Heart right ventricle (tissue), 16 donors: Measurements from ENCODE around the gene FSTL5. TPM values are rescaled to one million over a fixed set of nuclear protein-coding genes. Genes with fewer than 3 reads are reported as not detected.

ENCODE experiments used
- ATAC-seq, 8 donors: fragments of 200-7000 bp; cut with Tn5 transposase; one replicate each; pipeline ENCODE4 v1.9.1; 2020; ENCODE audit warnings: mild to moderate bottlenecking in 8 of 8, moderate library complexity in 8 of 8, moderate number of reproducible peaks in 1 of 8
- DNase-seq, 2 donors: peaks; one replicate each; pipeline ENCODE4 v3.0.0-alpha.2; 2020
- H3K27ac ChIP-seq, 10 donors: fragments of 200-600 bp; sonication (generic) in 2 of 10; one replicate each; pipeline versions ENCODE4 v1.5.0 to v1.8.0; 2020 to 2022; ENCODE audit warnings: mild to moderate bottlenecking in 3 of 10
- H3K27me3 ChIP-seq, 7 donors: fragments of 200-600 bp; one replicate each; pipeline ENCODE4 v1.8.0; 2021 to 2022; ENCODE audit warnings: mild to moderate bottlenecking in 2 of 7
- H3K36me3 ChIP-seq, 9 donors: fragments of 200-600 bp; sonication (generic) in 1 of 9; one replicate each; pipeline versions ENCODE4 v1.5.0 to v1.8.0; 2020 to 2022; ENCODE audit warnings: mild to moderate bottlenecking in 2 of 9
- H3K4me1 ChIP-seq, 9 donors: fragments of 200-600 bp; sonication (generic) in 1 of 9; one replicate each; pipeline versions ENCODE4 v1.5.0 to v1.8.0; 2020 to 2022; ENCODE audit warnings: mild to moderate bottlenecking in 4 of 9
- H3K4me3 ChIP-seq, 10 donors: fragments of 200-600 bp; sonication (generic) in 2 of 10; one replicate each; pipeline versions ENCODE4 v1.5.0 to v1.8.0; 2020 to 2022; ENCODE audit warnings: mild to moderate bottlenecking in 7 of 10, moderate library complexity in 2 of 10
- H3K9me3 ChIP-seq, 11 donors: fragments of 200-600 bp in 10 of 11; sonication (generic) in 2 of 11; one replicate each; pipeline versions ENCODE4 v1.5.0 to v1.8.0; 2013 to 2022; ENCODE audit warnings: mild to moderate bottlenecking in 2 of 11, control low read depth in 1 of 11, moderate library complexity in 1 of 11
- WGBS, 2 donors: extraction: QIAGEN DNeasy Blood & Tissue Kit; methylation state at CpG; one replicate each; pipeline ENCODE4 v1.1.7; 2013; ENCODE audit warnings: inconsistent platforms in 1 of 2; 5-methylcytosine and 5-hydroxymethylcytosine counted together
- intact Hi-C, 10 donors: fragments of 100-400 bp; cut with DNase I; formaldehyde crosslinking; loops; one replicate each; pipeline versions ENCODE4 v1.11.1 to v1.14.2; 2022
- polyA plus RNA-seq, 2 donors: library from polyadenylated mRNA; stranded (reverse); fragments of 200-250 nt; gene quantifications; one replicate each; pipeline ENCODE4 v1.2.3, GENCODE V29; 2013
- total RNA-seq, 10 donors: library from RNA; stranded (reverse); fragmentation: NEBNext Ultra II Directional in 3 of 10; extraction: Animal tissue kit (Norgen Biotek cat#: 25700) in 3 of 10; gene quantifications; one replicate each; pipeline versions ENCODE4 v1.2.1 to v1.2.4, GENCODE V29; 2021 to 2023
- TF ChIP-seq, protein P1 (sequence below), 9 donors: fragments of 200-600 bp; sonication (generic) in 2 of 9; IDR thresholded peaks; one replicate each; pipeline versions ENCODE4 v1.5.0 to v1.8.0; 2021 to 2022; ENCODE audit warnings: antibody characterized with exemption in 9 of 9, mild to moderate bottlenecking in 5 of 9, moderate library complexity in 1 of 9
- donor health status: Arrhythmogenic right ventricular cardiomyopathy.
- donor health status: ischemic (EF 13 %, LVEDD 7.1; RV severe dilation, severe dysfunction).
- donor health status: healthy with polysubstance abuse.
- donor health status: DM: no; HTN: yes; CAD: no.
- donor health status: DM: no; HTN: no; CAD: no.
- donor health status: ischemic (EF 25% LVEDD 6.9; RV normal size, moderate dysfunction).
- donor health status: ischemic (EF 25% LVEDD 5.7; RV mildly dilated, moderate dysfunction).
- donor health status: healthy.
- donor health status: DM: yes; HTN: yes; CAD: no.
- donor health status: Ischemic cardiomyopathy.
- donor health status: ischemic (EF 35%, LVEDD 5.7; RV mildly dilated, moderate dysfunction).
- donor health status: nonischemic (EF 11% LVEDD 7.7; RV severe dilation, severe dysfunction).
- donor health status: DM: yes; HTN: yes; CAD: no.
- donor health status: PGD.
- donor health status: ischemic (EF 29% LVEDD 5.4; RV normal size, mild dysfunction).
- donor health status: nonischemic (EF 23%, LVEDD 6.1; RV moderate dilation, normal function).

Gene FSTL5
- total and polyA plus RNA-seq, 12 donors, result 0.01 TPM; not detected in 11

GRCh38 chr4:161651586-161651985 lies 512.2 kb downstream of the FSTL5 start:
- H3K9me3 ChIP-seq, result peaks cover 0 to 20% (median 0%) of the 10 kb centered on the region in 11 donors
- intact Hi-C loops, result no loop called here
- H3K27ac ChIP-seq, result peak overlapping the region in 1 of 10 donors; percentile 21
- H3K4me3 ChIP-seq, result no peak overlapping the region
- 59 to 64% methylated on average over 2 of the region's 2 CpGs for WGBS, 2 donors
- ATAC-seq, result no peak
- H3K27me3 ChIP-seq, result no peaks in the 10 kb centered on the region
- peaks cover 0 to 10% (median 0%) of the 10 kb centered on the region in 9 donors for H3K4me1 ChIP-seq
- TF ChIP-seq, protein P1, sequence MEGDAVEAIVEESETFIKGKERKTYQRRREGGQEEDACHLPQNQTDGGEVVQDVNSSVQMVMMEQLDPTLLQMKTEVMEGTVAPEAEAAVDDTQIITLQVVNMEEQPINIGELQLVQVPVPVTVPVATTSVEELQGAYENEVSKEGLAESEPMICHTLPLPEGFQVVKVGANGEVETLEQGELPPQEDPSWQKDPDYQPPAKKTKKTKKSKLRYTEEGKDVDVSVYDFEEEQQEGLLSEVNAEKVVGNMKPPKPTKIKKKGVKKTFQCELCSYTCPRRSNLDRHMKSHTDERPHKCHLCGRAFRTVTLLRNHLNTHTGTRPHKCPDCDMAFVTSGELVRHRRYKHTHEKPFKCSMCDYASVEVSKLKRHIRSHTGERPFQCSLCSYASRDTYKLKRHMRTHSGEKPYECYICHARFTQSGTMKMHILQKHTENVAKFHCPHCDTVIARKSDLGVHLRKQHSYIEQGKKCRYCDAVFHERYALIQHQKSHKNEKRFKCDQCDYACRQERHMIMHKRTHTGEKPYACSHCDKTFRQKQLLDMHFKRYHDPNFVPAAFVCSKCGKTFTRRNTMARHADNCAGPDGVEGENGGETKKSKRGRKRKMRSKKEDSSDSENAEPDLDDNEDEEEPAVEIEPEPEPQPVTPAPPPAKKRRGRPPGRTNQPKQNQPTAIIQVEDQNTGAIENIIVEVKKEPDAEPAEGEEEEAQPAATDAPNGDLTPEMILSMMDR (IDR thresholded peaks at IDR 0.05), result no peak
- no peak for DNase-seq
- no peaks in the 10 kb centered on the region for H3K36me3 ChIP-seq

GRCh38 chr4:161650812-161651211 lies 513.0 kb downstream of the FSTL5 start:
- ATAC-seq, result peak in 1 of 8 donors; percentile 25
- Histone ChIP-seq H3K9me3 (peaks cover 0 to 23% (median 0%) of the 10 kb centered on the region in 11 donors), H3K36me3 (no peaks in the 10 kb centered on the region), H3K27ac (peak overlapping the region in 1 of 10 donors; percentile 36), H3K4me1 (peaks cover 0 to 10% (median 0%) of the 10 kb centered on the region in 9 donors), H3K27me3 (no peaks in the 10 kb centered on the region), H3K4me3 (no peak overlapping the region)
- TF ChIP-seq, protein P1 (IDR thresholded peaks at IDR 0.05), result no peak
- intact Hi-C loops, result no loop called here
- no peak for DNase-seq
- whole genome bisulfite sequencing, 2 donors, result 68 to 73% methylated on average over 5 of the region's 5 CpGs

DNA sequence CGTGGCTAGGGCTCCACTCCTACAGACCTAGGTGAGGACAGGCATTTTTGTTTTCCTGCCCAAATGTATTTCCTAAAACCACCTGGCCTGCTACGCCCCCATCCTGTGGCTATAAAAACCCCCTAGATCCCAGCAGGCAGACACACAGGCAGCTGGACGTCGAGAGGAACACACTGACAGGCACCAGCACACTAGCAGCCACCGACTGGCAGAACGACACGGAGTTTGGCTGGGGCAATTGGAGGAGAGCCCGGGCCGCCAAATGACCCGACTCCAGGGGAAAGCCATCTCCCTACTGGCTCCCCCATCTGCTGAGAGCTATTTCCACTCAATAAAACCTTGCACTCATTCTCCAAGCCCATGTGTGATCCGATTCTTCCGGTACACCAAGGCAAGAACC lies 516.0 kb downstream of the FSTL5 start:
- WGBS, 2 donors, result 87 to 92% methylated on average over 12 of the region's 12 CpGs
- ATAC-seq (no peak), DNase-seq (no peak)
- peaks cover 0 to 23% (median 0%) of the 10 kb centered on the region in 11 donors for H3K9me3 ChIP-seq
- TF ChIP-seq, protein P1 (IDR thresholded peaks at IDR 0.05), result no peak
- intact Hi-C loops, result no loop called here
- H3K4me3 ChIP-seq, result no peak overlapping the region
- H3K27me3 ChIP-seq, result no peaks in the 10 kb centered on the region
- H3K4me1 ChIP-seq, result peaks cover 0 to 10% (median 0%) of the 10 kb centered on the region in 9 donors
- H3K27ac ChIP-seq, result no peak overlapping the region
- no peaks in the 10 kb centered on the region for H3K36me3 ChIP-seq

DNA sequence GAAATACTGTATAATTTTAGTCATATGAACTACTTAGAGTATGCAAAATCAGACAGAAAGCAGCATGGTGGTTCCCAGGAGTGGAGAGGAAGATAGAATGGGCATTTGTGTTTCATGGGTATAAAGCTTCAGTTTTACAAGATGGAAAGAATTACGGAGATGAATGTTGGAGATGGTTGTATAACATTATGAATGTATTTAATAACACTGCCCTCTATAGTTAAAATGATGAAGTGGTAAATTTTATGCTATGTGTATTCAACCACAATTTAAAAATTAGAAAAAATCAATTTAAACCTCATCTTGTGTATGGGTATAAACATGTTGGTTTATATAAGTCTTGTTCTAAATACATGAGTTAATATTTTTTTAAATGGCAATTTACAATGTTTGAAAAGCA lies 521.1 kb downstream of the FSTL5 start:
- H3K27me3 ChIP-seq, result no peaks in the 10 kb centered on the region
- no peaks in the 10 kb centered on the region for H3K36me3 ChIP-seq
- no peak overlapping the region for H3K4me3 ChIP-seq
- no peaks in the 10 kb centered on the region for H3K4me1 ChIP-seq
- no peak for DNase-seq
- WGBS, 2 donors, result 40 to 45% methylated on average over 1 of the region's 1 CpG
- peaks cover 0 to 29% (median 6%) of the 10 kb centered on the region in 11 donors for H3K9me3 ChIP-seq
- ATAC-seq, result no peak
- intact Hi-C loops, result no loop called here
- no peak overlapping the region for H3K27ac ChIP-seq
- TF ChIP-seq, protein P1 (IDR thresholded peaks at IDR 0.05), result peak in 3 of 9 donors; percentile 24 to 25 (median 24)
